Lower lobe of right lung (tissue), 2 donors: ENCODE measurements around the gene THRB. TPM values are rescaled to one million over a fixed set of nuclear protein-coding genes. Genes with fewer than 3 reads are reported as not detected.

ENCODE experiments used
- ATAC-seq, 2 donors: fragments of 200-7000 bp; cut with Tn5 transposase; one replicate each; pipeline ENCODE4 v1.9.1; 2020 to 2022; ENCODE audit warnings: mild to moderate bottlenecking in 2 of 2, moderate library complexity in 2 of 2
- DNase-seq: peaks from one replicate; pipeline ENCODE4 v3.0.0-alpha.2; 2020
- H3K27ac ChIP-seq: fragments of 200-600 bp; one replicate; pipeline ENCODE4 v1.8.0; 2022
- H3K27me3 ChIP-seq: fragments of 200-600 bp; one replicate; pipeline ENCODE4 v1.8.0; 2022; ENCODE audit warnings: low read depth
- H3K36me3 ChIP-seq: fragments of 200-600 bp; one replicate; pipeline ENCODE4 v1.8.0; 2022; ENCODE audit warnings: mild to moderate bottlenecking
- H3K4me1 ChIP-seq: fragments of 200-600 bp; one replicate; pipeline ENCODE4 v1.8.0; 2022
- H3K4me3 ChIP-seq: fragments of 200-600 bp; one replicate; pipeline ENCODE4 v1.8.0; 2022; ENCODE audit warnings: mild to moderate bottlenecking
- H3K9me3 ChIP-seq: fragments of 200-600 bp; one replicate; pipeline ENCODE4 v1.8.0; 2022
- CTCF ChIP-seq: fragments of 200-600 bp; IDR thresholded peaks from one replicate; pipeline ENCODE4 v1.8.0; 2022; ENCODE audit warnings: antibody characterized with exemption, mild to moderate bottlenecking
- intact Hi-C: fragments of 100-400 bp; cut with DNase I; formaldehyde crosslinking; loops from one replicate; pipeline ENCODE4 v1.11.0; 2022
- total RNA-seq: library from RNA; stranded (reverse); fragmentation: NEBNext Ultra II Directional; extraction: Animal tissue kit (Norgen Biotek cat#: 25700); gene quantifications from one replicate; pipeline ENCODE4 v1.2.1, GENCODE V29; 2021
- donor health status: DM: no; HTN: yes; CAD: no; lungs with severe emphysema.

THRB gene
- total RNA-seq, 1 donor from 2014 or later = 14.6 TPM

- DNase-seq = no peak
- Histone ChIP-seq H3K4me3 (no peak overlapping the region), H3K9me3 (no peaks in the 10 kb centered on the region), H3K4me1 (no peaks in the 10 kb centered on the region), H3K27me3 (no peaks in the 10 kb centered on the region), H3K27ac (no peak overlapping the region), H3K36me3 (no peaks in the 10 kb centered on the region)
- TF ChIP-seq CTCF = no peak
- ATAC-seq = no peak
- intact Hi-C loops = no loop called here
Observed at GRCh38 chr3:24254649-24255048, 240.0 kb downstream of the THRB start.

GRCh38 chr3:24253336-24253735 lies 241.3 kb downstream of the THRB start:
- Histone ChIP-seq H3K4me1 (no peaks in the 10 kb centered on the region), H3K9me3 (no peaks in the 10 kb centered on the region), H3K4me3 (no peak overlapping the region), H3K27ac (no peak overlapping the region), H3K36me3 (no peaks in the 10 kb centered on the region), H3K27me3 (no peaks in the 10 kb centered on the region)
- no peak for ATAC-seq
- DNase-seq = no peak
- no peak for TF ChIP-seq CTCF
- intact Hi-C loops = no loop called here

GRCh38 chr3:24249523-24249922 lies 245.1 kb downstream of the THRB start:
- no peaks in the 10 kb centered on the region for H3K36me3 ChIP-seq
- no peaks in the 10 kb centered on the region for H3K27me3 ChIP-seq
- ATAC-seq (no peak), DNase-seq (no peak)
- no peak overlapping the region for H3K4me3 ChIP-seq
- H3K27ac ChIP-seq = no peak overlapping the region
- TF ChIP-seq CTCF = no peak
- intact Hi-C loops = no loop called here
- H3K9me3 ChIP-seq = no peaks in the 10 kb centered on the region
- no peaks in the 10 kb centered on the region for H3K4me1 ChIP-seq

- ATAC-seq (no peak), DNase-seq (no peak)
- Histone ChIP-seq H3K4me1 (peaks cover 13% of the 10 kb centered on the region), H3K27me3 (no peaks in the 10 kb centered on the region), H3K9me3 (no peaks in the 10 kb centered on the region), H3K36me3 (no peaks in the 10 kb centered on the region), H3K4me3 (no peak overlapping the region), H3K27ac (no peak overlapping the region)
- intact Hi-C loops = no loop called here
- TF ChIP-seq CTCF = no peak
Observed at GRCh38 chr3:24245056-24245455, 249.6 kb downstream of the THRB start.

GRCh38 chr3:24244491-24244890 lies 250.2 kb downstream of the THRB start:
- H3K27ac ChIP-seq = no peak overlapping the region
- no peaks in the 10 kb centered on the region for H3K27me3 ChIP-seq
- DNase-seq = no peak
- H3K36me3 ChIP-seq = no peaks in the 10 kb centered on the region
- no peak for TF ChIP-seq CTCF
- no peak for ATAC-seq
- no peak overlapping the region for H3K4me3 ChIP-seq
- H3K4me1 ChIP-seq = peaks cover 13% of the 10 kb centered on the region
- H3K9me3 ChIP-seq = no peaks in the 10 kb centered on the region
- intact Hi-C loops = no loop called here
